Left lung (tissue), 10 donors: ENCODE measurements around the gene RABGAP1L. TPM values are rescaled to one million over a fixed set of nuclear protein-coding genes. Genes with fewer than 3 reads are reported as not detected.

Experiments
- ATAC-seq: fragments of 200-7000 bp; cut with Tn5 transposase; one replicate; pipeline ENCODE4 v1.9.1; 2020; ENCODE audit warnings: moderate library complexity
- DNase-seq, 4 donors: peaks; one replicate each; pipeline ENCODE4 v3.0.0-alpha.2; 2013 to 2020
- H3K27ac ChIP-seq, 2 donors: fragments of 200-600 bp; sonication (generic) in 1 of 2; one replicate each; pipeline versions ENCODE4 v1.5.0 to v1.8.0; 2020 to 2021
- H3K27me3 ChIP-seq, 2 donors: fragments of 200-600 bp; sonication (generic) in 1 of 2; one replicate each; pipeline versions ENCODE4 v1.5.0 to v1.8.0; 2020 to 2021
- H3K36me3 ChIP-seq, 2 donors: fragments of 200-600 bp; sonication (generic) in 1 of 2; one replicate each; pipeline versions ENCODE4 v1.5.0 to v1.8.0; 2020 to 2021
- H3K4me1 ChIP-seq, 2 donors: fragments of 200-600 bp; one replicate each; pipeline ENCODE4 v1.8.0; 2021
- H3K4me3 ChIP-seq, 2 donors: fragments of 200-600 bp; sonication (generic) in 1 of 2; one replicate each; pipeline versions ENCODE4 v1.5.0 to v1.8.0; 2020 to 2021; ENCODE audit warnings: mild to moderate bottlenecking in 1 of 2
- H3K9me3 ChIP-seq, 2 donors: fragments of 200-600 bp; sonication (generic) in 1 of 2; one replicate each; pipeline versions ENCODE4 v1.5.0 to v1.8.0; 2020 to 2021
- CTCF ChIP-seq, 2 donors: fragments of 200-600 bp; sonication (generic) in 1 of 2; IDR thresholded peaks; one replicate each; pipeline versions ENCODE4 v1.5.0 to v1.8.0; 2021; ENCODE audit warnings: antibody characterized with exemption in 2 of 2
- intact Hi-C, 2 donors: fragments of 100-400 bp; cut with DNase I; formaldehyde crosslinking; loops; one replicate each; pipeline versions ENCODE4 v1.11.2 to v1.14.2; 2022
- polyA plus RNA-seq, 6 donors: library from polyadenylated mRNA; unstranded; fragments of 120-200 nt; gene quantifications; one replicate each; pipeline ENCODE4 v1.2.1, GENCODE V29; 2013; ENCODE audit not compliant: insufficient read length in 6 of 6
- total RNA-seq, 2 donors: library from RNA; stranded (reverse); fragmentation: NEBNext Ultra II Directional; extraction: Animal tissue kit (Norgen Biotek cat#: 25700); gene quantifications; one replicate each; pipeline ENCODE4 v1.2.1, GENCODE V29; 2021
- donor health status: DM: no; HTN: yes; CAD: no.
- donor health status: DM: no; HTN: no; CAD: no.

Gene RABGAP1L
- total and polyA plus RNA-seq, 8 donors = 40.3 to 67.3 (median 51.4) TPM

GRCh38 chr1:174276087-174276486 lies 116.8 kb downstream of the RABGAP1L start:
- Histone ChIP-seq H3K9me3 (no peaks in the 10 kb centered on the region), H3K36me3 (peaks cover 0 to 10% of the 10 kb centered on the region in 2 donors), H3K27ac (no peak overlapping the region), H3K4me1 (no peaks in the 10 kb centered on the region), H3K27me3 (no peaks in the 10 kb centered on the region), H3K4me3 (no peak overlapping the region)
- DNase-seq (no peak), ATAC-seq (no peak)
- intact Hi-C loops = no loop called here
- TF ChIP-seq CTCF (IDR thresholded peaks at IDR 0.05) = no peak

- intact Hi-C loops = no loop called here
- peaks cover 0 to 40% of the 10 kb centered on the region in 2 donors for H3K36me3 ChIP-seq
- H3K4me3 ChIP-seq = no peak overlapping the region
- DNase-seq (no peak), ATAC-seq (no peak)
- H3K27ac ChIP-seq = no peak overlapping the region
- no peaks in the 10 kb centered on the region for H3K4me1 ChIP-seq
- no peaks in the 10 kb centered on the region for H3K27me3 ChIP-seq
- H3K9me3 ChIP-seq = peaks cover 0 to 7% of the 10 kb centered on the region in 2 donors
- no peak for TF ChIP-seq CTCF (IDR thresholded peaks at IDR 0.05)
These were observed 124.7 kb downstream of the RABGAP1L start for GRCh38 chr1:174284052-174284451.

GRCh38 chr1:174286042-174286441 lies 126.7 kb downstream of the RABGAP1L start:
- ATAC-seq (no peak), DNase-seq (no peak)
- Histone ChIP-seq H3K9me3 (peaks cover 0 to 10% of the 10 kb centered on the region in 2 donors), H3K4me1 (no peaks in the 10 kb centered on the region), H3K27ac (no peak overlapping the region), H3K36me3 (peaks cover 0 to 46% of the 10 kb centered on the region in 2 donors), H3K4me3 (no peak overlapping the region), H3K27me3 (no peaks in the 10 kb centered on the region)
- intact Hi-C loops = no loop called here
- no peak for TF ChIP-seq CTCF (IDR thresholded peaks at IDR 0.05)

- no peak overlapping the region for H3K4me3 ChIP-seq
- no peaks in the 10 kb centered on the region for H3K4me1 ChIP-seq
- TF ChIP-seq CTCF (IDR thresholded peaks at IDR 0.05) = no peak
- H3K9me3 ChIP-seq = peaks cover 0 to 13% of the 10 kb centered on the region in 2 donors
- ATAC-seq (no peak), DNase-seq (no peak)
- intact Hi-C loops = no loop called here
- H3K36me3 ChIP-seq = peaks cover 0 to 37% of the 10 kb centered on the region in 2 donors
- no peak overlapping the region for H3K27ac ChIP-seq
- no peaks in the 10 kb centered on the region for H3K27me3 ChIP-seq
These were observed 130.5 kb downstream of the RABGAP1L start for GRCh38 chr1:174289644-174290310.

- H3K27ac ChIP-seq = no peak overlapping the region
- H3K27me3 ChIP-seq = no peaks in the 10 kb centered on the region
- H3K36me3 ChIP-seq = peaks cover 0 to 37% of the 10 kb centered on the region in 2 donors
- TF ChIP-seq CTCF (IDR thresholded peaks at IDR 0.05) = no peak
- H3K9me3 ChIP-seq = peaks cover 0 to 13% of the 10 kb centered on the region in 2 donors
- intact Hi-C loops = no loop called here
- H3K4me1 ChIP-seq = no peaks in the 10 kb centered on the region
- no peak for ATAC-seq
- no peak for DNase-seq
- no peak overlapping the region for H3K4me3 ChIP-seq
These were observed 131.7 kb downstream of the RABGAP1L start for GRCh38 chr1:174291059-174291458.
